ENCODE data around the gene DYNLT2B. TPM values are rescaled to one million over a fixed set of nuclear protein-coding genes. Genes with fewer than 3 reads are reported as not detected.
"Not testable (repeated sequence)": the region's sequence is repeated elsewhere in the genome, so short reads cannot be mapped to it uniquely, and the experiment has no call there.

The DYNLT2B gene
- total RNA-seq, 1 donor from 2014 or later = 26.3 TPM

GRCh38 chr3:196260784-196261183 lies 57.3 kb downstream of the DYNLT2B start:
- no peak for DNase-seq (ENCODE audit: extremely low spot score, unreplicated experiment)
- Mint-ChIP-seq H3K27ac (no peak overlapping the region), H3K9me3 (no peaks in the 10 kb centered on the region), H3K4me3 (no peak overlapping the region), H3K4me1 (ENCODE audit: unreplicated experiment) (no peaks in the 10 kb centered on the region), H3K27me3 (no peaks in the 10 kb centered on the region), H3K36me3 (peaks cover 19% of the 10 kb centered on the region)
- no peak for TF ChIP-seq CTCF (conservative IDR thresholded peaks at IDR 0.05)

GRCh38 chr3:196255776-196256175 lies 62.3 kb downstream of the DYNLT2B start:
- H3K27ac Mint-ChIP-seq = no peak overlapping the region
- H3K36me3 Mint-ChIP-seq = peaks cover 4% of the 10 kb centered on the region
- TF ChIP-seq CTCF (conservative IDR thresholded peaks at IDR 0.05) = no peak
- no peaks in the 10 kb centered on the region for H3K27me3 Mint-ChIP-seq
- no peak for DNase-seq (ENCODE audit: extremely low spot score, unreplicated experiment)
- H3K4me1 Mint-ChIP-seq (ENCODE audit: unreplicated experiment) = no peaks in the 10 kb centered on the region
- no peak overlapping the region for H3K4me3 Mint-ChIP-seq
- no peaks in the 10 kb centered on the region for H3K9me3 Mint-ChIP-seq

GRCh38 chr3:196254376-196255283 lies 63.4 kb downstream of the DYNLT2B start:
- Mint-ChIP-seq H3K9me3 (no peaks in the 10 kb centered on the region), H3K27me3 (no peaks in the 10 kb centered on the region), H3K4me1 (ENCODE audit: unreplicated experiment) (no peaks in the 10 kb centered on the region), H3K36me3 (no peaks in the 10 kb centered on the region), H3K4me3 (no peak overlapping the region), H3K27ac (no peak overlapping the region)
- no peak for TF ChIP-seq CTCF (conservative IDR thresholded peaks at IDR 0.05)
- DNase-seq (ENCODE audit: extremely low spot score, unreplicated experiment) = no peak

- Mint-ChIP-seq H3K4me1 (ENCODE audit: unreplicated experiment) (no peaks in the 10 kb centered on the region), H3K36me3 (peaks cover 4% of the 10 kb centered on the region), H3K27ac (no peak overlapping the region), H3K27me3 (no peaks in the 10 kb centered on the region), H3K9me3 (no peaks in the 10 kb centered on the region), H3K4me3 (no peak overlapping the region)
- no peak for DNase-seq (ENCODE audit: extremely low spot score, unreplicated experiment)
- TF ChIP-seq CTCF (conservative IDR thresholded peaks at IDR 0.05) = no peak
Measured at GRCh38 chr3:196251918-196252317, 66.1 kb downstream of the DYNLT2B start.

- peaks cover 25% of the 10 kb centered on the region for H3K36me3 Mint-ChIP-seq
- no peak for DNase-seq (ENCODE audit: extremely low spot score, unreplicated experiment)
- no peaks in the 10 kb centered on the region for H3K4me1 Mint-ChIP-seq (ENCODE audit: unreplicated experiment)
- no peak overlapping the region for H3K4me3 Mint-ChIP-seq
- no peaks in the 10 kb centered on the region for H3K27me3 Mint-ChIP-seq
- no peaks in the 10 kb centered on the region for H3K9me3 Mint-ChIP-seq
- no peak overlapping the region for H3K27ac Mint-ChIP-seq
- no peak for TF ChIP-seq CTCF (conservative IDR thresholded peaks at IDR 0.05)
Measured at GRCh38 chr3:196246612-196247308, 71.3 kb downstream of the DYNLT2B start.

GRCh38 chr3:196244166-196244565 lies 73.9 kb downstream of the DYNLT2B start:
- H3K36me3 Mint-ChIP-seq = peaks cover 29% of the 10 kb centered on the region
- H3K4me3 Mint-ChIP-seq; H3K4me1 Mint-ChIP-seq (ENCODE audit: unreplicated experiment); H3K9me3 Mint-ChIP-seq; H3K27me3 Mint-ChIP-seq; H3K27ac Mint-ChIP-seq; DNase-seq (ENCODE audit: extremely low spot score, unreplicated experiment): not testable (repeated sequence)

Measured in type B pancreatic cell (in vitro differentiated cells).